ENCODE measurements around the gene SLC1A2. TPM values are rescaled to one million over a fixed set of nuclear protein-coding genes. Genes with fewer than 3 reads are reported as not detected.

SLC1A2 gene
- total RNA-seq, 1 donor from 2014 or later = 0.41 TPM

DNA sequence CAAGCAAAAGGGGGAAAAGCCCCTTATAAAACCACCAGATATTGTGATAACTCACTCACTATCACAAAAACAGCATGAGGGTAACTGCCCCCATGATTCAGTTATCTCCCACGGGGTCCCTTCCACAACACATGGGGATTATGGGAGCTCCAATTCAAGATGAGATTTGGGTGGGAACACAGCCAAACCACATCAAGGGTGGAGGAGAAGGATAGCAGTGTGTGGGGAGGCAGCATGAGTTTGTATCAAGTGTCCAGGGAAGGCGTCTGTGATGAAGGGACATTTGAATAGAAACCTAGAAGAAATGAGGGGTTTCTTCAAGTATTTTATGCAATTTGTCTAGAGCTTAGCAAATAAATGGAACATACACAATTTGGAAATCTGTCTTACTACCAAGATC lies 98.2 kb downstream of the SLC1A2 start:
- Mint-ChIP-seq H3K9me3 (ENCODE audit: unreplicated experiment) (no peaks in the 10 kb centered on the region), H3K4me3 (ENCODE audit: unreplicated experiment) (no peak overlapping the region), H3K36me3 (ENCODE audit: low read depth, unreplicated experiment) (no peaks in the 10 kb centered on the region), H3K27ac (ENCODE audit: unreplicated experiment) (no peak overlapping the region), H3K4me1 (ENCODE audit: unreplicated experiment) (peaks cover 8% of the 10 kb centered on the region), H3K27me3 (ENCODE audit: unreplicated experiment) (peaks cover 2% of the 10 kb centered on the region)
- no peak for DNase-seq (ENCODE audit: low spot score)
- TF ChIP-seq CTCF (IDR thresholded peaks at IDR 0.05; ENCODE audit: unreplicated experiment) = no peak

DNA sequence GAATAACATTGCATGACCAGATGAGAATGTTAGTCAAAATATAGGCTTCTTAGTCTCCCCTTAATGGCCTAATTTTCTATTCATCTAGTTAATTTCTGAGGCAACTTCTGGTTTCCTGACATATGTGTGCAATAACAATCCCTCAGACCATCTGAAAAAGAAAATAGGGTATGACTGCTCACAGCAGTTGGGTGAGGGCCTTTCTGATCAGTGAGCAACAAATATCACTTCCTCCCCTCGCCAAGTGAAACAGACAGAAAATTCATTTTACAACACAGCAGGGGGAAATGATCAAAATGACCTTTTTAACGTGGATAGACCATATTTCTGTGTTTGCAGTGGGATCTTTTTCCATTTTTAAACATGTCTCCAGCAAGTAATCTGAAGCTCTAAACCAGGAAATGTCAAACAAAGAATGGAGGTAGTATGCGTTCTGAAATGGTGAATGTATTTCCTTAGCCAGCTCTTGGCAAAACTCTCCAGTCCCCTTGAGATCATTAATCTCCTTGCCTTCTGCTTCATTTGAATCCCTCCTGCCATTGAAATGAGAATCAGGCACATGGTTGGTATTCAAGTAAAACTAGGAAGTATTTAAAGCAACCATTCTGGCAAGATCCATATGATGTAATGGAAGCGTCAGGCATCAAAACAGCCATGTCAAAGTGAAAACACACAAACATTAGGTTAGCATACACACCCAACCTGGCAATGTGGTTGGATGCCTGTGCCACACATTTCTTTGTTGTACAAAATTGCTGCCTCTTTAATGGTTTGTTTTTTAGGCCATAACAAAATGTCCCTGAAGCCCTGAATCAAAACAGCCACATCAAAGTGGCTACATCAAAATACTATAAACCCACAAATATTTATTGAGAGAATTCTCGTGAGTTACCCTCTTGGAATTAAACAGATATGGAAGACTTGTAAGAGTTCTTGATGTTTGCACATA lies 100.1 kb downstream of the SLC1A2 start:
- peaks cover 2% of the 10 kb centered on the region for H3K27me3 Mint-ChIP-seq (ENCODE audit: unreplicated experiment)
- H3K27ac Mint-ChIP-seq (ENCODE audit: unreplicated experiment) = no peak overlapping the region
- no peaks in the 10 kb centered on the region for H3K9me3 Mint-ChIP-seq (ENCODE audit: unreplicated experiment)
- H3K36me3 Mint-ChIP-seq (ENCODE audit: low read depth, unreplicated experiment) = no peaks in the 10 kb centered on the region
- no peak overlapping the region for H3K4me3 Mint-ChIP-seq (ENCODE audit: unreplicated experiment)
- no peak for TF ChIP-seq CTCF (IDR thresholded peaks at IDR 0.05; ENCODE audit: unreplicated experiment)
- DNase-seq (ENCODE audit: low spot score) = no peak
- H3K4me1 Mint-ChIP-seq (ENCODE audit: unreplicated experiment) = peaks cover 8% of the 10 kb centered on the region

DNA sequence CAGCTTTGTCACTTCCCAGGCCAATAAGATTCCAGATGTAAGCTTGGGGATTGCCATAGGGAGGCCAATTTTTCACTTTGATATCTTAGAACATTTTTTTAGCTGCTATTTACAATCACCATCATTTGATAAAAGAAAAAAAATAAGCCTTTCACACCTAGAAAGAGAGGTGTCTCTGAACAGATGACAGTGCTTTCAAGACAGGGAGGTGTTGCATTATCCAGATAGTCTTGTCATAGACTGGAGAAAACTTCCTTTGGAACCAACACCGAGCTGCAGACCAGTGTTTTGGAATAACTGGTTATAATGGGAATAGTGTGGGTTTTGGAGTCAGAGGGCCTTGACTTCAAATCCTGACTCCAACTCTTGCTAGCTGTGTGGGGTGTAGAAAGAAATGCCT lies 101.0 kb downstream of the SLC1A2 start:
- Mint-ChIP-seq H3K4me3 (ENCODE audit: unreplicated experiment) (no peak overlapping the region), H3K27ac (ENCODE audit: unreplicated experiment) (no peak overlapping the region), H3K9me3 (ENCODE audit: unreplicated experiment) (no peaks in the 10 kb centered on the region), H3K27me3 (ENCODE audit: unreplicated experiment) (peaks cover 2% of the 10 kb centered on the region), H3K4me1 (ENCODE audit: unreplicated experiment) (peaks cover 8% of the 10 kb centered on the region), H3K36me3 (ENCODE audit: low read depth, unreplicated experiment) (no peaks in the 10 kb centered on the region)
- TF ChIP-seq CTCF (IDR thresholded peaks at IDR 0.05; ENCODE audit: unreplicated experiment) = no peak
- no peak for DNase-seq (ENCODE audit: low spot score)

- Mint-ChIP-seq H3K36me3 (ENCODE audit: low read depth, unreplicated experiment) (no peaks in the 10 kb centered on the region), H3K4me3 (ENCODE audit: unreplicated experiment) (no peak overlapping the region), H3K27me3 (ENCODE audit: unreplicated experiment) (peaks cover 2% of the 10 kb centered on the region), H3K27ac (ENCODE audit: unreplicated experiment) (no peak overlapping the region), H3K4me1 (ENCODE audit: unreplicated experiment) (peaks cover 8% of the 10 kb centered on the region), H3K9me3 (ENCODE audit: unreplicated experiment) (no peaks in the 10 kb centered on the region)
- DNase-seq (ENCODE audit: low spot score) = no peak
- no peak for TF ChIP-seq CTCF (IDR thresholded peaks at IDR 0.05; ENCODE audit: unreplicated experiment)
Measured at GRCh38 chr11:35317253-35317652, 102.1 kb downstream of the SLC1A2 start.

DNA sequence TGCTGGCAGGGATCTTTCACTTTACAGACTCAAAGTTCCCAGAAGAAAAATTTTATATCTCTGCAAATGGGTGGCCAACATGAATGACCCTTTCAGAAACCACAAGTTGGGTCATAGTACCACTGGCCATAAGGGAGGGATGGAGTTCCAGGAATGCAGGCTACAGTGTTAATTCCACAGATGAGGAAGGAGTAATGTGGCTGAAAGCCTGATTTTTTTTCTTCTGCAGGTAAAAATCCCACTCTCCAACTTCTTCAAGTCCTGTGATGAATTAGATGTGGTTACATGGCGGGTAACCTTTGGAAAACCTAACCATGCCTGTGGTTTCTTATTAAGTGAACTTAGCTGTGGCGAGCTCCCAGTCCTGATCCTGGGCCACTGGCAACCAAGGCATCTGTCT lies 103.2 kb downstream of the SLC1A2 start:
- no peaks in the 10 kb centered on the region for H3K36me3 Mint-ChIP-seq (ENCODE audit: low read depth, unreplicated experiment)
- H3K4me1 Mint-ChIP-seq (ENCODE audit: unreplicated experiment) = peaks cover 8% of the 10 kb centered on the region
- H3K27ac Mint-ChIP-seq (ENCODE audit: unreplicated experiment) = no peak overlapping the region
- no peak for TF ChIP-seq CTCF (IDR thresholded peaks at IDR 0.05; ENCODE audit: unreplicated experiment)
- no peak for DNase-seq (ENCODE audit: low spot score)
- no peaks in the 10 kb centered on the region for H3K9me3 Mint-ChIP-seq (ENCODE audit: unreplicated experiment)
- H3K27me3 Mint-ChIP-seq (ENCODE audit: unreplicated experiment) = peaks cover 2% of the 10 kb centered on the region
- no peak overlapping the region for H3K4me3 Mint-ChIP-seq (ENCODE audit: unreplicated experiment)
